ENCODE measurements around the gene SPRR5.

Gene SPRR5

GRCh38 chr1:152986578-152986977, 39.6 kb downstream of the SPRR5 start:
- no peak for DNase-seq

GRCh38 chr1:152993186-152993585, 46.2 kb downstream of the SPRR5 start:
- no peak for DNase-seq

GRCh38 chr1:152995842-152996241, 48.8 kb downstream of the SPRR5 start:
- no peak for DNase-seq

- DNase-seq, result no peak
These were observed 49.8 kb downstream of the SPRR5 start for GRCh38 chr1:152996633-152997400.

- DNase-seq, result no peak
These were observed 50.9 kb downstream of the SPRR5 start for GRCh38 chr1:152997901-152998300.

GRCh38 chr1:152998476-152998875, 51.5 kb downstream of the SPRR5 start:
- no peak for DNase-seq
